DOHH2 (cell line): Measurements from ENCODE around the gene DCST1.

ENCODE experiments used
- H3F3A ChIP-seq: fragments of 200-600 bp; sonication (generic), shearing (Covaris generic); 2 replicates; pipeline ENCODE4 v1.6.0; 2016; ENCODE audit warnings: antibody characterized with exemption, mild to moderate bottlenecking; ENCODE audit not compliant: control insufficient read depth, insufficient read depth
- H3K27ac ChIP-seq: fragments of 200-600 bp; sonication (generic); 2 replicates; pipeline ENCODE4 v1.5.1; 2014; ENCODE audit warnings: low read depth, mild to moderate bottlenecking, low read length, moderate library complexity
- H3K27me3 ChIP-seq: fragments of 200-600 bp; sonication (generic); 2 replicates; pipeline ENCODE4 v1.6.1; 2014; ENCODE audit warnings: mild to moderate bottlenecking, low read length, mixed read lengths; ENCODE audit not compliant: control insufficient read depth
- H3K36me3 ChIP-seq: fragments of 200-600 bp; sonication (generic); 2 replicates; pipeline ENCODE4 v1.6.1; 2014; ENCODE audit warnings: mild to moderate bottlenecking, low read length, moderate library complexity, mixed read lengths; ENCODE audit not compliant: control insufficient read depth
- H3K4me1 ChIP-seq: fragments of 200-600 bp; sonication (generic); 2 replicates; pipeline ENCODE4 v1.6.1; 2014; ENCODE audit warnings: mild to moderate bottlenecking, low read length, mixed read lengths; ENCODE audit not compliant: control insufficient read depth
- H3K4me2 ChIP-seq: fragments of 200-600 bp; sonication (generic); 2 replicates; pipeline ENCODE4 v1.6.0; 2014; ENCODE audit warnings: mild to moderate bottlenecking, low read length, moderate library complexity
- H3K4me3 ChIP-seq: fragments of 200-600 bp; sonication (generic); 2 replicates; pipeline ENCODE4 v1.5.1; 2014; ENCODE audit warnings: mild to moderate bottlenecking, low read length, mixed read lengths
- H3K79me2 ChIP-seq: fragments of 200-600 bp; sonication (generic); 2 replicates; pipeline ENCODE4 v1.6.1; 2014; ENCODE audit warnings: mild to moderate bottlenecking, low read length, mixed read lengths; ENCODE audit not compliant: control insufficient read depth
- H3K9me2 ChIP-seq: fragments of 200-600 bp; sonication (generic); replicated peaks from 2 replicates; pipeline ENCODE4 v1.6.1; 2014; ENCODE audit warnings: mild to moderate bottlenecking, low read length, mixed read lengths; ENCODE audit not compliant: control insufficient read depth
- H3K9me3 ChIP-seq: fragments of 200-600 bp; sonication (generic); 2 replicates; pipeline ENCODE4 v1.6.1; 2014; ENCODE audit warnings: antibody characterized with exemption, low read length, mixed read lengths; ENCODE audit not compliant: control insufficient read depth, insufficient read depth
- H4K20me1 ChIP-seq: fragments of 200-600 bp; sonication (generic); 2 replicates; pipeline ENCODE4 v1.6.0; 2014; ENCODE audit warnings: low read depth, mild to moderate bottlenecking, antibody characterized with exemption, low read length, moderate library complexity; ENCODE audit not compliant: control insufficient read depth, insufficient read depth
- EZH2phosphoT487 ChIP-seq: fragments of 200-600 bp; sonication (generic); IDR thresholded peaks from 2 replicates; pipeline ENCODE4 v1.6.1; 2017; ENCODE audit warnings: borderline replicate concordance, mild to moderate bottlenecking, antibody characterized with exemption, low read length, moderate library complexity, mixed read lengths
- TF ChIP-seq, protein P1 (sequence below): fragments of 200-600 bp; sonication (generic); IDR thresholded peaks from one replicate; pipeline ENCODE4 v1.5.1; 2014; ENCODE audit warnings: antibody characterized with exemption, mild to moderate bottlenecking, low read depth, low read length; ENCODE audit not compliant: poor library complexity, severe bottlenecking

Gene DCST1

DNA sequence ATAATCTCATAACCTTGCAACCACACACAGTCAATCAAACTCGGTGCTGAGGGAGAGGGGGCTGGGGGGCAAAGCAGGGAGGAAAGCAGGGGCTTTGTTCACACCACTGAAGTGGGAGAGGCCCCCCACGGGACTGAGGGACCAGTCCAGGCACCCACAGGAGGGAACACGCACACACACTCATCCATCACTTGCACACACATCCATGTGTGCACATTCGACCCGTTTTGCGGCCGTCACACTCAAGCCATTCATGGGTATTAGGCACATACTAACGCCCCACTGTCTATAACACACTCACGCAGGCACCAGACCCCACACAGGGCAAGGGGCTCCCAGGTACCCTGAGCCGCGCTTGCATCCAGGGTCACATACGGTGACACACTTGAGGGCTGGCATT, 59.0 kb downstream of the DCST1 start:
- no peak overlapping the region for H3K4me2 ChIP-seq
- peaks cover 5% of the 10 kb centered on the region; the same call in 1 of the 2 replicates for H3F3A ChIP-seq
- TF ChIP-seq EZH2phosphoT487: no peak
- TF ChIP-seq, protein P1, sequence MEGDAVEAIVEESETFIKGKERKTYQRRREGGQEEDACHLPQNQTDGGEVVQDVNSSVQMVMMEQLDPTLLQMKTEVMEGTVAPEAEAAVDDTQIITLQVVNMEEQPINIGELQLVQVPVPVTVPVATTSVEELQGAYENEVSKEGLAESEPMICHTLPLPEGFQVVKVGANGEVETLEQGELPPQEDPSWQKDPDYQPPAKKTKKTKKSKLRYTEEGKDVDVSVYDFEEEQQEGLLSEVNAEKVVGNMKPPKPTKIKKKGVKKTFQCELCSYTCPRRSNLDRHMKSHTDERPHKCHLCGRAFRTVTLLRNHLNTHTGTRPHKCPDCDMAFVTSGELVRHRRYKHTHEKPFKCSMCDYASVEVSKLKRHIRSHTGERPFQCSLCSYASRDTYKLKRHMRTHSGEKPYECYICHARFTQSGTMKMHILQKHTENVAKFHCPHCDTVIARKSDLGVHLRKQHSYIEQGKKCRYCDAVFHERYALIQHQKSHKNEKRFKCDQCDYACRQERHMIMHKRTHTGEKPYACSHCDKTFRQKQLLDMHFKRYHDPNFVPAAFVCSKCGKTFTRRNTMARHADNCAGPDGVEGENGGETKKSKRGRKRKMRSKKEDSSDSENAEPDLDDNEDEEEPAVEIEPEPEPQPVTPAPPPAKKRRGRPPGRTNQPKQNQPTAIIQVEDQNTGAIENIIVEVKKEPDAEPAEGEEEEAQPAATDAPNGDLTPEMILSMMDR: no peak
- no peaks in the 10 kb centered on the region for H3K9me2 ChIP-seq
- no peak overlapping the region for H3K4me3 ChIP-seq
- H3K36me3 ChIP-seq: no peaks in the 10 kb centered on the region
- peaks cover 11% of the 10 kb centered on the region for H3K4me1 ChIP-seq
- H3K27ac ChIP-seq: no peak overlapping the region
- no peaks in the 10 kb centered on the region for H3K79me2 ChIP-seq
- no peaks in the 10 kb centered on the region for H3K9me3 ChIP-seq
- peaks cover 23% of the 10 kb centered on the region for H3K27me3 ChIP-seq
- no peaks in the 10 kb centered on the region for H4K20me1 ChIP-seq

DNA sequence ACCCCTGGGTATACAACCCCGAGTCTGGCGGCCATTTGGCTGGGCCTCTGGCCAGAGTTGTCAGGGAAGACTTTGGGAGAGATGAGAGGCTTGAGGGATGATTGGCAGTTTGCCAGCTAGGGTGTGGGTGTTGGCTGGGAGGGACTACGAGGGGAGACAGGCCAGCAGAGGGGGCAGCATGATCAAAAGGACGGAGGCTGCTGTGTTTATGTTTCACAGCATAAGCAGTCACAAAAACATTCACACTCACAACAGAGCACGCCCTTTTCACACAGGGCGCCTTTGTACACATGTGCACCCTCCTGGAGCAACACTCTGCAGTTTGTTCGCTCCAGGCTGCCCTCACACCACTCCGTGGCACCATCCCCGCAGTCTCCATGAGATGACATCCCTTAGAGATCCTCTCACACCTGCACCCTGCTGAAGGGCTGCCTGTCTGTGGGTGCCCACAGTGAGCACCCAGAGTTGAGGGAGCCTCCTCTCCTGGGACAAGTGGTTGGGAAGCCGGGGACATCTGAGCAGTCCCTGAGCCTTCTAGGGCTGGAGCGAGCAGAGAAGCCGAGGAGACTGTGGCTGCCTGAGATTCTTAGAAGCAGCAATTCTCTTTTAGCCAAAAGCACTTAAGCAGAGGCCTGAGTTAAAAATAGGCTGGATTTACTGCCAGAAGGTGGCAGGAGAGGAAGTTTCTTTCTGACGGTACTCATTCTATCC, 60.4 kb downstream of the DCST1 start:
- Histone ChIP-seq H3K79me2 (no peaks in the 10 kb centered on the region), H3F3A (no peaks in the 10 kb centered on the region), H3K27ac (no peak overlapping the region), H3K4me2 (no peak overlapping the region), H3K9me2 (no peaks in the 10 kb centered on the region), H4K20me1 (no peaks in the 10 kb centered on the region), H3K4me3 (no peak overlapping the region), H3K4me1 (peaks cover 11% of the 10 kb centered on the region), H3K27me3 (peaks cover 25% of the 10 kb centered on the region), H3K9me3 (no peaks in the 10 kb centered on the region), H3K36me3 (no peaks in the 10 kb centered on the region)
- TF ChIP-seq, protein P1: no peak
- no peak for TF ChIP-seq EZH2phosphoT487

DNA sequence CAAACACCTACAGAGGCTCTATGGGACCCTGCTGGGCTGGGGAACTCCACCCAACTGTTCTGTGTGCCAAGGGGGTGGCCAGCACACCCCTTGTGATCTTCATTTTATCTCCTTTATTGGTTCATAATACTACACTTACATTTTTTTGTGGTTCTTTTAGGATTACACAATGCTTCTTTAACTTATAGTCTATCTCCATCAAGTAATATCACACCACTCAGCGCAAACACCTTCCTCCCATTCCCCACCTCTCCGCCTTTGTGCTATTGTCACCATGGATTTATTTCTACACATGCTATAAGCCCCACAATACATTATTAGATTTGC, 61.0 kb downstream of the DCST1 start:
- H3K4me3 ChIP-seq: no peak overlapping the region
- no peaks in the 10 kb centered on the region for H3K79me2 ChIP-seq
- H3K9me2 ChIP-seq: no peaks in the 10 kb centered on the region
- H3K4me1 ChIP-seq: peaks cover 11% of the 10 kb centered on the region
- peaks cover 25% of the 10 kb centered on the region for H3K27me3 ChIP-seq
- H3K4me2 ChIP-seq: no peak overlapping the region
- no peaks in the 10 kb centered on the region for H3K36me3 ChIP-seq
- no peak overlapping the region for H3K27ac ChIP-seq
- no peaks in the 10 kb centered on the region for H3K9me3 ChIP-seq
- no peak for TF ChIP-seq EZH2phosphoT487
- TF ChIP-seq, protein P1: no peak
- no peaks in the 10 kb centered on the region for H3F3A ChIP-seq
- no peaks in the 10 kb centered on the region for H4K20me1 ChIP-seq
